ENCODE measurements around the gene ATAD3C. TPM values are rescaled to one million over a fixed set of nuclear protein-coding genes. Genes with fewer than 3 reads are reported as not detected.
A peak's percentile ranks its signal among the peaks of the same experiment; 100 is the strongest.
"Not testable (repeated sequence)": the region's sequence is repeated elsewhere in the genome, so short reads cannot be mapped to it uniquely, and the experiment has no call there.

Gene ATAD3C
- total RNA-seq = 1 to 10 TPM; 1.4 to 2.1 TPM

- H3K36me3 Mint-ChIP-seq (ENCODE audit: low read depth) = no peaks in the 10 kb centered on the region
- no peak within 1 kb of the TSS for H3K27ac Mint-ChIP-seq
- H3K27me3 Mint-ChIP-seq = peaks cover 4% of the 10 kb centered on the region
- ATAC-seq (replicated peaks) = no peak
- no peaks in the 10 kb centered on the region for H3K9me3 Mint-ChIP-seq
- H3K4me1 Mint-ChIP-seq = no peaks in the 10 kb centered on the region
- H3K4me3 Mint-ChIP-seq = no peak within 1 kb of the TSS
Measured at GRCh38 chr1:1449099-1449739, at the start of gene ATAD3C. TSS of gene ATAD3C (plus strand) at chr1:1449689. CDS start at chr1:1450684, 995 bp downstream.

- H3K4me1 Mint-ChIP-seq = peaks cover 12% of the 10 kb centered on the region
- peak overlapping the region; percentile 84 for H3K4me3 Mint-ChIP-seq
- H3K9me3 Mint-ChIP-seq = no peaks in the 10 kb centered on the region
- peaks cover 89% of the 10 kb centered on the region for H3K36me3 Mint-ChIP-seq (ENCODE audit: low read depth)
- peak overlapping the region; percentile 85 for H3K27ac Mint-ChIP-seq
- no peaks in the 10 kb centered on the region for H3K27me3 Mint-ChIP-seq
- no peak for ATAC-seq (replicated peaks)
Measured at GRCh38 chr1:1399872-1400575, 49.5 kb upstream of the ATAD3C start.

GRCh38 chr1:1400576-1401456 lies 48.7 kb upstream of the ATAD3C start:
- H3K4me1 Mint-ChIP-seq = peaks cover 5% of the 10 kb centered on the region
- ATAC-seq (replicated peaks) = no peak
- H3K27me3 Mint-ChIP-seq = no peaks in the 10 kb centered on the region
- peak overlapping the region; percentile 85 for H3K27ac Mint-ChIP-seq
- peaks cover 89% of the 10 kb centered on the region for H3K36me3 Mint-ChIP-seq (ENCODE audit: low read depth)
- peak overlapping the region; percentile 84 for H3K4me3 Mint-ChIP-seq
- H3K9me3 Mint-ChIP-seq = no peaks in the 10 kb centered on the region

GRCh38 chr1:1401457-1402010 lies 48.0 kb upstream of the ATAD3C start:
- H3K4me1 Mint-ChIP-seq = peaks cover 5% of the 10 kb centered on the region
- no peaks in the 10 kb centered on the region for H3K9me3 Mint-ChIP-seq
- no peaks in the 10 kb centered on the region for H3K27me3 Mint-ChIP-seq
- peak overlapping the region; percentile 84 for H3K4me3 Mint-ChIP-seq
- peaks cover 92% of the 10 kb centered on the region for H3K36me3 Mint-ChIP-seq (ENCODE audit: low read depth)
- peak overlapping the region; percentile 85 for H3K27ac Mint-ChIP-seq
- no peak for ATAC-seq (replicated peaks)

GRCh38 chr1:1402072-1402900 lies 47.2 kb upstream of the ATAD3C start:
- H3K27ac Mint-ChIP-seq = peak overlapping the region; percentile 67
- no peak for ATAC-seq (replicated peaks)
- peak overlapping the region; percentile 84 for H3K4me3 Mint-ChIP-seq
- H3K36me3 Mint-ChIP-seq (ENCODE audit: low read depth) = peaks cover 93% of the 10 kb centered on the region
- H3K9me3 Mint-ChIP-seq = no peaks in the 10 kb centered on the region
- H3K4me1 Mint-ChIP-seq = peaks cover 5% of the 10 kb centered on the region
- no peaks in the 10 kb centered on the region for H3K27me3 Mint-ChIP-seq

GRCh38 chr1:1402901-1403392 lies 46.5 kb upstream of the ATAD3C start:
- peaks cover 93% of the 10 kb centered on the region for H3K36me3 Mint-ChIP-seq (ENCODE audit: low read depth)
- not testable (repeated sequence) for H3K4me1 Mint-ChIP-seq; ATAC-seq (replicated peaks); H3K4me3 Mint-ChIP-seq; H3K27me3 Mint-ChIP-seq; H3K9me3 Mint-ChIP-seq
- peak overlapping the region; percentile 62 for H3K27ac Mint-ChIP-seq

- Mint-ChIP-seq H3K4me3 (peak overlapping the region; percentile 19), H3K36me3 (ENCODE audit: low read depth) (peaks cover 94% of the 10 kb centered on the region), H3K27ac (peak overlapping the region; percentile 62), H3K4me1 (peaks cover 5% of the 10 kb centered on the region), H3K27me3 (no peaks in the 10 kb centered on the region), H3K9me3 (no peaks in the 10 kb centered on the region)
- ATAC-seq (replicated peaks) = no peak
Measured at GRCh38 chr1:1403653-1404052, 45.8 kb upstream of the ATAD3C start.

- H3K27me3 Mint-ChIP-seq = no peaks in the 10 kb centered on the region
- peak overlapping the region; percentile 90 for H3K4me3 Mint-ChIP-seq
- H3K9me3 Mint-ChIP-seq = no peaks in the 10 kb centered on the region
- H3K36me3 Mint-ChIP-seq (ENCODE audit: low read depth) = peaks cover 83% of the 10 kb centered on the region
- H3K27ac Mint-ChIP-seq = peak overlapping the region; percentile 93
- no peak for ATAC-seq (replicated peaks)
- peaks cover 5% of the 10 kb centered on the region for H3K4me1 Mint-ChIP-seq
Measured at GRCh38 chr1:1406101-1406820, 43.2 kb upstream of the ATAD3C start.

GRCh38 chr1:1406821-1407635 lies 42.5 kb upstream of the ATAD3C start, which contains the start of gene MRPL20:
TSS of gene MRPL20 (minus strand) at chr1:1407293. CDS start at chr1:1407217, 76 bp downstream.
- peaks cover 75% of the 10 kb centered on the region for H3K36me3 Mint-ChIP-seq (ENCODE audit: low read depth)
- peak within 1 kb of the TSS; percentile 90 for H3K4me3 Mint-ChIP-seq
- peaks cover 5% of the 10 kb centered on the region for H3K4me1 Mint-ChIP-seq
- ATAC-seq (replicated peaks) = peak; percentile 98
- peak within 1 kb of the TSS; percentile 93 for H3K27ac Mint-ChIP-seq
- H3K27me3 Mint-ChIP-seq = no peaks in the 10 kb centered on the region
- no peaks in the 10 kb centered on the region for H3K9me3 Mint-ChIP-seq

- ATAC-seq (replicated peaks) = peak; percentile 17
- H3K27ac Mint-ChIP-seq = peak overlapping the region; percentile 89
- peak overlapping the region; percentile 90 for H3K4me3 Mint-ChIP-seq
- H3K36me3 Mint-ChIP-seq (ENCODE audit: low read depth) = peaks cover 68% of the 10 kb centered on the region
- no peaks in the 10 kb centered on the region for H3K9me3 Mint-ChIP-seq
- H3K27me3 Mint-ChIP-seq = no peaks in the 10 kb centered on the region
- peaks cover 5% of the 10 kb centered on the region for H3K4me1 Mint-ChIP-seq
Measured at GRCh38 chr1:1407636-1408318, 41.7 kb upstream of the ATAD3C start.

GRCh38 chr1:1410238-1410637 lies 39.3 kb upstream of the ATAD3C start:
- H3K9me3 Mint-ChIP-seq; H3K4me1 Mint-ChIP-seq; H3K27me3 Mint-ChIP-seq; H3K27ac Mint-ChIP-seq; ATAC-seq (replicated peaks): not testable (repeated sequence)
- H3K36me3 Mint-ChIP-seq (ENCODE audit: low read depth) = peaks cover 43% of the 10 kb centered on the region
- H3K4me3 Mint-ChIP-seq = peak overlapping the region; percentile 37

GRCh38 chr1:1411626-1412025 lies 37.9 kb upstream of the ATAD3C start:
- H3K36me3 Mint-ChIP-seq (ENCODE audit: low read depth) = peaks cover 29% of the 10 kb centered on the region

More at GRCh38 chr1:1411626-1412025, 37.9 kb upstream of the ATAD3C start:
- ATAC-seq (replicated peaks) = no peak
- peak overlapping the region; percentile 79 for H3K27ac Mint-ChIP-seq
- H3K4me3 Mint-ChIP-seq = no peak overlapping the region
- H3K4me1 Mint-ChIP-seq = no peaks in the 10 kb centered on the region
- no peaks in the 10 kb centered on the region for H3K27me3 Mint-ChIP-seq
- H3K9me3 Mint-ChIP-seq = no peaks in the 10 kb centered on the region
